Myocyte (in vitro differentiated cells): Measurements from ENCODE around the gene METTL27. TPM values are rescaled to one million over a fixed set of nuclear protein-coding genes. Genes with fewer than 3 reads are reported as not detected.
"Not testable (repeated sequence)": the region's sequence is repeated elsewhere in the genome, so short reads cannot be mapped to it uniquely, and the experiment has no call there.

ENCODE experiments used
- DNase-seq: peaks from one replicate; pipeline ENCODE4 v3.0.0-alpha.2; 2012; ENCODE audit warnings: low read depth
- total RNA-seq: library from RNA; depleted of rRNA; stranded (reverse); fragments of >200 nt; gene quantifications from 2 replicates; pipeline ENCODE4 v1.2.3, GENCODE V29; 2014

The METTL27 gene
- total RNA-seq, 1 donor from 2014 or later, result 1.3 TPM

DNA sequence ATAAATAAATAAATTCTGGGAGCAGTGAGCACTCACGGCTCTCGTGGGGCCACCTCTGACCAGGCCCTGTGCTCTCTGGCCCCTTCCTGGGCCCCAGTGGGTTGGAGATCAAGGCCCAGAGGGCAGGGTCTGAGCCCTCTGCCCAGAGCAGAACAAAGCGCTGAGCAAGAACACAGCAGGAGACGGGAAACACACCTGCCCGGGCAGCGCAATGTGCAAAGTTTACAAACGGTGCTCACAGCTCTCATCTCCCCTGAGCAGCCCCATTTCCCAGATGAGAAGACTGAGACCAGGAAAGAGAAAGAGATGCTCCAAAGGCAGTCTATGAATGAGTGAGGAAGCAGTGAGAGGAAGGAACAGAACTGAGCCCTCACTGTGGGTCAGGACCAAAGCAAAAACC lies 3.0 kb downstream of the METTL27 start:
- DNase-seq, result no peak

DNA sequence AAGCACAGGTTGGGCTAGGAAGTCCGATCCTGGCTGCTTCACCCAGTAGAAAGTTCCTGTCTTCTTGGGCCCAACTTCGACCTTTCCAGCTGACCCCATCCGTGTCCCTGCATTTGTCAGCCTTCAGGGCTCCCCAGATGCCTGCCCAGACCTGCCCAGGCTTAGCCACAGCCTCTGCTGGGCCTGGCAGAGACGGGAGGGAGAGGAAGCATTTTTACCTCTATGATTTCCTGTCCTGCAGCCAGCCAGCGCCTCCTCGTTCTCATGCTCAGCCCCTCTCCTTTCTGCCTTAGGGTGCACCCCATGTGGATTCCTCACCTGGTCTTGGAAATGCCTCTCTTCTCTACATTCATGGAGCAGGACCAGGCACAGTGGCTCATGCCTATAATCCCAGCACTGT lies 3.7 kb downstream of the METTL27 start:
- no peak for DNase-seq

DNA sequence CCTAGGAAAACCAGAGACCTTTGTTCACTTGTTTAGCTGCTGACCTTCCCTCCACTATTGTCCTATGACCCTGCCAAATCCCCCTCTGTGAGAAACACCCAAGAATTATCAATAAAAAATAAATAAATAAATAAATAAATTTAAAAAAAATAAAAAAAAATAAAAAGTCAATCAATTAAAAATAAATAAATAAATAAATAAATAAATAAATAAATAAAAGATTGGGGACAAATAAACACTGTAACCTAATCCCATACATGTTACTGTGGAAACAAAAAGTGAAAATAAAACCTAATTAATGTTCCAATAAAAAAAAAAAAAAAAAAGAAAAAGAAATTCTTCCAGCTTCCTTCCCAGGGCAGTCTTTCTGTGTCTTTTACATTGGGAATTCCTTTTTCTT lies 5.1 kb downstream of the METTL27 start:
- DNase-seq, result not testable (repeated sequence)

DNA sequence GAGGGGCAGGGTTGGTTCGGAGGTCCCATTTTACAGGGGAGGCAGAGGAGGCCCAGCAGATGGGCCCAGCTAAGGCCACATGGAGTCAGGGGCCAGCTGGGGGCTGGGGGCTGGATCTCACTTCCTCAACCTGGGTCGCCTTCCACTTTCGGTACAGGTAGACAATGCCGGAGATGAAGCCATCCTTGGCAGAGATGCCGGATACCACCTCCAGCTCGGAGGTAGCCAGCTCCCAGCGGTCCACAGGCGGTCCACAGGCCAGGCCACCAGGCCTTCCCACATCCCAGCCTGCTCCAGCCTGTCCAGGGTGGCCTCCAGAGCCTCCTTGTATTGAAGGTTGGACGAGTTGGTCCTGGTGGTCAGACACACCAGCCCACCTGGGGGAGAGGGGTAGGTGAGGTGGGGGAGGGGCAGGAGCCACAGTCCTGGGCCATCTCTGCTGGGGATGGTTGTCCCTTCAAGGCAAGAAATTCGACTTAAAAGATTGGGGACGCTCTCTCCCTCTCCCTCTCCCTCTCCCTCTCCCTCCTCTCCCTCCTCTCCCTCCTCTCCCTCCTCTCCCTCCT lies 7.6 kb downstream of the METTL27 start:
- no peak for DNase-seq

DNA sequence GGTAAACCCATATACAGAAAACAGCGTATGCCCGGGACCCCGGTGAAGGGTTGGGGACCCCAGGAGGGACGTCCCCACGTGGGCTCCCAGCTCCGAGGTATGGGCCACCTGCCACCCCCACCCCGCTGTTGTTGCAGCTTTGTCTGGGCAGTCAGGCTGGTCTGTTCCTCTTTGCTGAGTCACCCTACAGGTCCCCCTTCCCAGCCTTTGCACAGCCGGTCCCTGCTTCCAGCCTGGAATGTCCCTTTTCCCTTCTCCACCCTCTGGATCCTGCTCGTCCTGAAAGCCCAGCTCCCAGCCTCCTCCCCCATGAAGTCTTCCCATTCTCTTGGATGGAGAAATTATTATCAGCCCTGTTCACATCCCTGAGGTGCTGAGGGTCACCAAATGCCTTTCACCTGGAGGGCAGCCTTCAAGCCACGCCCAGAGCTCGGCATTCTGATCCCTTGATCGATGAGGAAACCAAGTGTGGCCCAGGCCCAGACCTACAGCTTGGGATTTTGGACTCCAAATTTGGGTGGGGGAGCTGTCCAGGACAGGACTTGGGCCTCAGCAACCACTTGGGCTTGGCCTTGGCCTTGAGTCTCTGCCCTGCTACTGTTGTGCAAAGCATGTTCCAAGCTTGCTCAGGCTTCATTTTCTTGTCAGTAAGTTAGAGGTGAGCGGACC lies 8.9 kb downstream of the METTL27 start:
- no peak for DNase-seq

DNA sequence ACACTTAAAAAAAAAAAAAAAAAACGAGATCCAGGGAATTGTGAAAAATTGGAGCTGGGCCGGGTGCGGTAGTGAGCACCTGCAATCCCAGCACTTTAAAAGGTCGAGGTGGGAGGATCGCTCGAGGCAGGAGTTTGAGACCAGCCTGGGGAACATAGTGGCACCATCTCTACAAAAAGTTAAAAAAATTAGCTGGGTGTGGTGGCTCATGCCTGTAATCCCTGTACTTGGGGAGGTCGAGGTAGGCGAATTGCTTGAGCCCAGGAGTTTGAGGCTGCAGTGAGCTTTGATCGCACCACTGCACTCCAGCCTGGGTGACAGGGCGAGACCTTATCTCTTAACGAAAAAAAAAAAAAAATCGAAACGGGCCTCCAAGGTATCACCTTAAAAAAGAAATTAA lies 9.5 kb downstream of the METTL27 start:
- no peak for DNase-seq

DNA sequence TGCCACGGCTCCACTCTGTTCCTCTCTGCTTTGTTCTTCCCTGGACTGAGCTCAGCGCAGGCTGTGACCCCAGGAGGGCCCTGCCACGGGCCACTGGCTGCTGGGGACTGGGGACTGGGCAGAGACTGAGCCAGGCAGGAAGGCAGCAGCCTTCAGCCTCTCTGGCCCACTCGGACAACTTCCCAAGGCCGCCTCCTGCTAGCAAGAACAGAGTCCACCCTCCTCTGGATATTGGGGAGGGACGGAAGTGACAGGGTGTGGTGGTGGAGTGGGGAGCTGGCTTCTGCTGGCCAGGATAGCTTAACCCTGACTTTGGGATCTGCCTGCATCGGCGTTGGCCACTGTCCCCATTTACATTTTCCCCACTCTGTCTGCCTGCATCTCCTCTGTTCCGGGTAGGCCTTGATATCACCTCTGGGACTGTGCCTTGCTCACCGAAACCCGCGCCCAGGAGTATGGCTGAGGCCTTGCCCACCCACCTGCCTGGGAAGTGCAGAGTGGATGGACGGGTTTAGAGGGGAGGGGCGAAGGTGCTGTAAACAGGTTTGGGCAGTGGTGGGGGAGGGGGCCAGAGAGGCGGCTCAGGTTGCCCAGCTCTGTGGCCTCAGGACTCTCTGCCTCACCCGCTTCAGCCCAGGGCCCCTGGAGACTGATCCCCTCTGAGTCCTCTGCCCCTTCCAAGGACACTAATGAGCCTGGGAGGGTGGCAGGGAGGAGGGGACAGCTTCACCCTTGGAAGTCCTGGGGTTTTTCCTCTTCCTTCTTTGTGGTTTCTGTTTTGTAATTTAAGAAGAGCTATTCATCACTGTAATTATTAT lies 10.3 kb downstream of the METTL27 start:
- DNase-seq, result no peak

DNA sequence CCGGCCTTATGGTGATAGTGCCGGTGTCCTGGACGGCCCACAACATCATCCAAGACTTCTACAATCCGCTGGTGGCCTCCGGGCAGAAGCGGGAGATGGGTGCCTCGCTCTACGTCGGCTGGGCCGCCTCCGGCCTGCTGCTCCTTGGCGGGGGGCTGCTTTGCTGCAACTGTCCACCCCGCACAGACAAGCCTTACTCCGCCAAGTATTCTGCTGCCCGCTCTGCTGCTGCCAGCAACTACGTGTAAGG lies 10.8 kb downstream of the METTL27 start:
- no peak for DNase-seq

DNA sequence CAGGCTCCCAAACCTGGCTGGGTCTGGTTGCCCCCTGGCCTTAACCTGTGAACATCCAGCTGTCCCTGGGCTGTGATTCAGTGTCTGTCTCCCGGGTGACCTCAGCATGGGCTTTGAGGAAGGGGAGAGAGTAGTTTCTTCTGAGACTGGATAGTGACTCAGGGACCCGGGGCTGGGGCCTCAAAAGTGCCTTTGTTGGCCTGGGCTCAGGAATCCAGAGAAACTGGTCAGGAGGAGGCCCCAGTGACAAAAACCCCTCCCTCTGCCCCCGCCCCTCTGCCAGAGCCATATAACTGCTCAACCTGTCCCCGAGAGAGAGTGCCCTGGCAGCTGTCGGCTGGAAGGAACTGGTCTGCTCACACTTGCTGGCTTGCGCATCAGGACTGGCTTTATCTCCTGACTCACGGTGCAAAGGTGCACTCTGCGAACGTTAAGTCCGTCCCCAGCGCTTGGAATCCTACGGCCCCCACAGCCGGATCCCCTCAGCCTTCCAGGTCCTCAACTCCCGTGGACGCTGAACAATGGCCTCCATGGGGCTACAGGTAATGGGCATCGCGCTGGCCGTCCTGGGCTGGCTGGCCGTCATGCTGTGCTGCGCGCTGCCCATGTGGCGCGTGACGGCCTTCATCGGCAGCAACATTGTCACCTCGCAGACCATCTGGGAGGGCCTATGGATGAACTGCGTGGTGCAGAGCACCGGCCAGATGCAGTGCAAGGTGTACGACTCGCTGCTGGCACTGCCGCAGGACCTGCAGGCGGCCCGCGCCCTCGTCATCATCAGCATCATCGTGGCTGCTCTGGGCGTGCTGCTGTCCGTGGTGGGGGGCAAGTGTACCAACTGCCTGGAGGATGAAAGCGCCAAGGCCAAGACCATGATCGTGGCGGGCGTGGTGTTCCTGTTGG lies 11.4 kb downstream of the METTL27 start, which contains the start of gene CLDN4:
TSS of gene CLDN4 (plus strand) at position 316 of the 903 bp plus-strand sequence. CDS start at position 522, 206 bp downstream.
- DNase-seq, result peak; percentile 17

DNA sequence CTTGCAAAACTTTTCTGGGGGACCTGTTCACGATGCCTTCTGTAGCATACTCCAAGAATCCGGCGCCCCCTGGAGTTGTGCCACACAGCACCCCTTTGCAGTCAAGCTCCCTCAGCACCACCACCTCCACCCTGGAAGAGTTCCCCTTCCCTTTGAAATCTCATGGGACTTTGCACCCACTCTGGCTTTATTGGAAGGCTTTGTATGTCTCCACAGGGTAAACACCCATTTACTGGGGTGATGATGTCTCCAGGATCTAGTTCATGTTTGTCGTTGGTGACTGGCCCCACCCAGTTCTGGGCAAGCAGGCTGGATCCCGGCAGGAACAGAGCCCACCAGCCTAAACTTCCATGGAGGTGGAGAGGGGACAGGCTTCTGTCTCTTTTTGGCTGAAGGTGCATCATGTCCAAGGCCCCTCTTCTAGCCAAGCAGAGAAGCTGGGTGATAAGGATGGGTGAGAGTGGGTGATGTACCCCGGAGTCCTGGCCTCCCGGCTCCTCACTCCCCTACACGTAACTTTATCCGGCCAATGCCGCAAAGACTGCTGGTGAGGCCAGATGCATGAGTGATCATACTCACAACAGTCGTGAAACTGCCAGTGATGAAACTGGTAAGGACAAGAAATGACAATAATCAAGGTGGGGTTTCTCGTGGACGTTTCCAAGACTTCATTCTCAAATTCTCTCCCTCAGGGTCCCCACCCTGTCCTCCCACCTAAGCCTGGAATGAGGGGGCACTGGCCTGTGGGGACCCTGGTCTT lies 12.2 kb downstream of the METTL27 start:
- no peak for DNase-seq

DNA sequence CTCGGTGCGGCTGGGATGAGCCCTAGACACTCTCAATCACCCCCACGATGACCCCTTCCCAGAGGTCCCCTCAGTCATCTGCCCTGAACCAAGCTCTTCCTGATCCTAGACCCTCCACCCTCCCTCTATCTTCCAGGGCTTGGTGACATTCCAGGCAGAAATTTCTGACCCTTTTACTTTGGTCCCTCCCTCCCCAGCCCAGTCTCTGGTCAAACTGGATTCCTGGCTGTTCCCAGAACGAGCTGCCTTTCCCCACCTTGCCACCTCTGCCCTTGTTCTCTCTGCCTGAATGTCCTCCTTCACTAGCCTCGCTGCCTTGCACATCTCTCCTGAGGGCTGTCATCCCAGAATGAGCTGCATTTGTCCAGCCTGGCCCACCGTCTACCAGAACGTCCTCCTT lies 12.8 kb downstream of the METTL27 start:
- DNase-seq, result no peak

DNA sequence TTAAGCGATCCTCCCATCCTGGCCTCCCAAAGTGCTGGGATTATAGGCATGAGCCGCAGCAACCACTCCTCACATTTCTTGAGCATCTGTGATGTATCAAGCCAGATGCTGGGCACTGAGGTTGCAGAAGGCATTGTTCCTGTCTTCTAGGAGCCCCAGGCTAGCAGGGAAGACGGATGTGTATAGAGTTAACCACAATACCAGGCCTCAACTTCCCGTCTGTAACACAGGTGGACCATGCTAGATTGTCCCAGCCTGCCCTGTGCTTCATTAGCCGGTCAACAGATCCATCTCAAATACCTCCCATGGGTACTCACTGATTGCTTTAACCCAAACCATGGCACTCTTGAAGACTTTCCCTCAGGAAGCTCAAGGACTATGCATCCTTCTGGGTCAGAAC lies 13.3 kb downstream of the METTL27 start:
- no peak for DNase-seq

DNA sequence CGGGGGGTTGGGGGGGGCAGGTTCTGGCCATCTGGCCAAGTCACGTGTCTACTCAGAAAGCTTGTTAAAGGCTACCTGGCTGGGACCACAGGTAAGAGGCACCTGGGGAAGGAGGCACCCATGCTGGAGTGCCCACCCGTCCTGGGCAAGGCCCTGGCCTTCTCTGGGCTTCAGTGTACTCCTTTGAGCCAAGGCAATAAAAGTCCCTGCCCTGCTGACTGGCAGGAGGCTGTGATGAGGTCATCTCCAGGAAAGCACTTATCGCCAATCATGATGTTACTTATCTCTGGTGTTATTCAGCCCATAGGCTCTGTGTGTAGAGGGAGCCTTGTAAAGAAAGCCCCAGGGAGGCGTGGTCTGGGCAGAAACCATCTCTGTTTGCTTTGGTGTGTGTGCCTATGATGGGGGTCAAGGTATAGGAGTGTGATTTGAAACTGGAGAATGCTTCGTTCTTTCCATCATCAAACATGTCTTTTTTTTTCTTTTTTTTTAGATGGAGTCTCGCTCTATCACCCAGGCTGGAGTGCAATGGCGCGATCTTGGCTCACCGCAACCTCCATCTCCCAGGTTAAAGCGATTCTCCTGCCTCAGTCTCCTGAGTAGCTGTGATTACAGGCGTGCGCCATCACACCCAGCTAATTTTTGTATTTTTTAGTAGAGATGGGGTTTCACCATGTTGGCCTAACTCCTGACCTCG lies 14.1 kb downstream of the METTL27 start:
- peak; percentile 39 for DNase-seq

DNA sequence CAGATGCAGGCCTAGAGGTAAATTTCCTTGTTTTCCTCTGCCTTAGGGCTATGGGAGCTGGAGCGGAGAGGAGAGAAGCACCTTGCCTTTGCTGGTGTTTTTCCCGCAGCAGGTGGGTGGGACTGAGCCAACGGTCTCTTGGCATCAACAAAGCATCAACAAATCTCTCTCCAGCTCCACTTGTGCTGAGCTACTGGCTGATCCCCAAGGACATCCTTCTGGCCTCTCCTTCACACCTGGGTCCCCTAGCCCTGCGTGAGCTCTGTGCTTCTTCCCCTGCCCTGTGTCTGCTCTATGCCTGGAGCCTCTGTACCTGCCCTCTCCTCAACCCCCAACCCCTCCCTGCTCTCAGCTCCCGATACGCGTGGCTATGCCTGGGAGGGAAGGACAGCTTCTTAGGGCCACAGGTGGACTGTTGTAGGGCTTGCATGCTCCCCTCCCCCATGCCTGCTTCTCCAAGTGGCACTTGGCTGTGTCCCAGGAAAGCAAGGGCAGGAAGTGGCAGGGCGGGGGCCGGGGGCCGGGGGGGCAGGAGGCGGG lies 14.7 kb downstream of the METTL27 start:
- peak; percentile 48 for DNase-seq

DNA sequence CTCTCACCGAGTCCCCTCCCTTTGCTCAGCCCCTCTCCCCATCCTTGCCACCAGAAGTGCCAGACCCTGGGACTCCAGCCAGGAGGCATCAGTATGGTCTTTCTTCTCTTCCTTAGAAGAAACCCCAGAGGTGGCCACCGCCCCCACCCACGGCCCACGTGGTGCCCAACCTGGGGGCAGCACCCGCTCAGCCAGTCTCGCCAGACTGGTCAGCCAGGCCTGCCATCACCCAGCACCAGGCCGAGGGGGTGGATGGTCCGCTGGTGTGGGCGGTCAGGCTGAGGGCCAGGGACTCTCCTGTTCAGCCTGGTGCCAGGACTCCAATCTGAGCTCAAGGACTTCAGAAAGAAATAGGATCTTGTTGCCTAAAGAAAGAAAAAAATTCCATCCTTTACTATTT lies 17.3 kb downstream of the METTL27 start:
- no peak for DNase-seq

DNA sequence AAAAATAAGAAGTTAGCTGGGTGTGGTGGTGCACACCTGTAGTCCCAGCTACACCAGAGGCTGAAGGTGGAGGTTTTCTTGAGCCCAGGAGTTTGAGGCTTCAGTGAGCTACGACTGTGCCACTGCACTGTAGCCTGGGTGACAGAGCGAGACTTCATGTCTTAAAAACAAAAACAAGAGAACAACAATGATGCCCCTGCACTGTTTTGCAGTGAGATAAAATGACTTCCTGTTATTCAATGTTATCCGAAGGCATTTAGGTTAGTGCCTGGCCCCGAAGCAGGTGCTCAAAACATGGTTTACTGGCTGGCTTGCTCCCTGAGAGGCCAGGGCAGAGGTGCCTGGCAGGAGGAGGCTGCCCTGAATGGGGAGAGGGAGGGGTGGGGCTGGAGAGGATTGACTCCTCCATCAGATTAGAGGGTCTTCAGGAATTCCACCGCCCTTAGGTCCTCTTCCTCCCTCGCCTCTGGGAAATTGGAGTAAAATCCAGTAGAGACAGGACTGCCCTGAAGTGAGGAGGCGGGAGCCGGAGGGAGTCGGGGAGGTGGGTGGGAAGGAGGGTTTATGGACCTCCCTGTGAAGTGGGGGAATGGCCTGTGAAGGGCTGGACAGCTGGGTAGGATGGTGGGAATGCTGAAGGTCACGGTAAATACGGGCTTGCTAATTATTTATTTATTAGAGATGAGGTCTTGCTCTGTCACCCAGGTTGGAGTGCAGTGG lies 18.3 kb downstream of the METTL27 start:
- DNase-seq, result no peak

DNA sequence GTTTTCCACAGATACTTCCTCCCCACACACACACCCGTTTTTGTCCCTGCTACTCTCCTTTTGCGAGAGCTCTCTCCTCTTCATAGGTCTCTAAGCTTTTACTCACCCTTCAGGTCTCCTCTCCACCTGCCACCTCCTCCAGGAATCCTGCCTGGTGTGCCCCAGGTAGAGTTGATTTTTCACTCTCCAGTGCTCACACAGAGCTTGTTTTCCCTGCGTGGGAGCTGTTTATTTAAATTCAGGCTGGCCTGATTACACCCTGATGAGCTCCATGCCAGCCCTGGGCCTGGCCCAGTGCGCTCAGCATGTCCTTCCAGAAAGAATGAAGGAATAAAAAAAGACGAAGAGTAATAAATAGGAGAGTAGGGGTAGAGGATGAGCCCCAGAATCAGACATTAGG lies 19.1 kb downstream of the METTL27 start:
- no peak for DNase-seq

DNA sequence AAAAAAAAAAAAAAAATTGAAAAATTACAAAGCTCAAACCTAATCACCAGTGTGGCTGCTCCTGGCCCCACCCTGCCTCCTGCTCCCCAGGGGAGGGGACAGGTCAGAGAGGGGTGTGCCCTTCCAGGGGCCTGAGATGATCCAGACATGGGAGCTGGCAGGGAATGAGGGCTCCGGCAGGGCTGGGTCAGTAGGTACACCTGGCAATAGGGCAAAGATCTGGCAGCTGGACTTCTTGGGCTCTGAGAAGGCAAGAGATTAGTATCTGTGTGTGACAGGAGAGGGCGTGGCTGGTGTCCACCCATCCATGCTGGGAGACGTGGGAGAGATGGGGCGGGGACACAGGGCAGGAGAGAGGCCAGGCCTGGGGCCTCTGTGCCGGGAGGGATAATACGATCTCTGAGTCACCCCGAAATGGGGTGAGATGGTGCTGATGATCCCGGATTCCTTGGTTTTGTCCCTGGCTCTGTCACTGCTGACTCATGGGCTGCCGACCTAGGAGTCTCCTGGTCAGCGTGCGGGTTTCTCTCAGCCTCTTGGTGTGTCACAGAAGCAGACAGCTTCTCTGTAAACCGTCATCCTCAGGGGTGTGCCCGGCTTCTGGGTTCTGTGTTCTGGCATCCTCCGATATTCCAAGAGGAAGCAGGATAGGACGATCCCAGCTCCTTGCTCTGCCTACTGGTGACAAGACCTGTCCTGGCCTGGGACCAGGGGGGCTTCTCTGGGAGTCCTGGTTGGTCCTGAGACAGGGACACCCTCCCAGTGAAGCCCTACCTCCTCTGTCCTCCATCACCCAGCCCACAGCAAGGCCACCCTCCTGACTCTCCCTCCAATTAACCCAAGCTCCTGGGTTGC lies 19.8 kb downstream of the METTL27 start:
- DNase-seq, result peak; percentile 97
